Activated B cell treated with CpG ODN at 0.5 μM for 24 hours (primary cell): ENCODE results near the gene FAM114A1. TPM values are rescaled to one million over a fixed set of nuclear protein-coding genes. Genes with fewer than 3 reads are reported as not detected.

ENCODE experiments used
- ATAC-seq: fragments of 200-7000 bp; cut with Tn5 transposase; one replicate; pipeline ENCODE4 v1.10.0; 2021; ENCODE audit warnings: low read depth, mild to moderate bottlenecking, moderate library complexity
- CTCF ChIA-PET: fragments of 350-600 bp; sonication (Branson Sonifier 250); formaldehyde crosslinking; loops from one replicate; lab custom pipeline; 2021; ENCODE audit warnings: antibody characterized with exemption; lab: Charles Lee
- POLR2A ChIA-PET: fragments of 350-600 bp; sonication (Branson Sonifier 250); formaldehyde crosslinking; loops from one replicate; lab custom pipeline; 2021; ENCODE audit warnings: antibody characterized with exemption; lab: Charles Lee
- DNase-seq: peaks from one replicate; pipeline ENCODE4 v3.0.0; 2022
- H3K27ac Mint-ChIP-seq: one replicate; pipeline ENCODE4 v1.8.0; 2020; ENCODE audit warnings: mixed read lengths
- H3K27me3 Mint-ChIP-seq: one replicate; pipeline ENCODE4 v1.8.0; 2021; ENCODE audit warnings: mixed read lengths
- H3K36me3 Mint-ChIP-seq: one replicate; pipeline ENCODE4 v1.8.0; 2021; ENCODE audit warnings: low read depth, mixed read lengths
- H3K4me1 Mint-ChIP-seq: one replicate; pipeline ENCODE4 v1.8.0; 2021; ENCODE audit warnings: mixed read lengths
- H3K4me3 Mint-ChIP-seq: one replicate; pipeline ENCODE4 v1.8.0; 2020; ENCODE audit warnings: mild to moderate bottlenecking, mixed read lengths
- H3K9me3 Mint-ChIP-seq: one replicate; pipeline ENCODE4 v1.8.0; 2020; ENCODE audit warnings: mixed read lengths
- CTCF ChIP-seq: fragments of 200-600 bp; IDR thresholded peaks from one replicate; pipeline ENCODE4 v1.8.0; 2022; ENCODE audit warnings: antibody characterized with exemption, mild to moderate bottlenecking
- intact Hi-C: fragments of 100-400 bp; cut with micrococcal nuclease; formaldehyde crosslinking; loops from one replicate; pipeline ENCODE4 v1.15.1; 2024
- total RNA-seq: library from RNA; stranded (reverse); gene quantifications from 2 replicates; pipeline ENCODE4 v1.2.3, GENCODE V29; 2022

The FAM114A1 gene
- total RNA-seq, 1 donor from 2014 or later: 3.3 TPM

GRCh38 chr4:38952017-38952416 is 84.4 kb downstream of the FAM114A1 start:
- POLR2A ChIA-PET: no interaction called here
- no peaks in the 10 kb centered on the region for H3K27me3 Mint-ChIP-seq
- ATAC-seq (no peak), DNase-seq (no peak)
- CTCF ChIA-PET: no interaction called here
- no peaks in the 10 kb centered on the region for H3K36me3 Mint-ChIP-seq
- intact Hi-C loops: no loop called here
- TF ChIP-seq CTCF: no peak
- no peaks in the 10 kb centered on the region for H3K9me3 Mint-ChIP-seq
- H3K4me1 Mint-ChIP-seq: peaks cover 4% of the 10 kb centered on the region
- H3K27ac Mint-ChIP-seq: no peak overlapping the region
- H3K4me3 Mint-ChIP-seq: no peak overlapping the region

DNA sequence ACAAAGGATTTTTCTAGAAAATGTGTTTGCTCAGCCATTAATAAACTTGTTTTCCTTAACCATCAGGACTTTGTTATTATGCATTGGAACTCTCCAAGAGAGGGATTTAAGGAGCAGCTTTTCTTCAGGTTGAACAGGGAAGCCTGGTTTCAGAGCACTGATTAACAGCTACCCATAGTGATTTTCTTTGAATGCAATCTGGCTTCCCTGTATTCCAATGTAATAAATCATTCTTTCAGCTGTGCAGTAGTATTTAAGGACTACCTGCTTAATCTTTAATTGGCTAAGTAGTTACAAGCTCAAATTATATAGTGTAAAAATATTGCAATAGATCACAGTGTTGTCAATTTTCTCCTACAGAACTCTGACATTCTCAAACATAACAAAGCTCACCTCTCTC is 87.1 kb downstream of the FAM114A1 start:
- TF ChIP-seq CTCF: no peak
- Mint-ChIP-seq H3K36me3 (no peaks in the 10 kb centered on the region), H3K4me1 (peaks cover 8% of the 10 kb centered on the region), H3K4me3 (no peak overlapping the region), H3K27ac (no peak overlapping the region), H3K9me3 (no peaks in the 10 kb centered on the region), H3K27me3 (no peaks in the 10 kb centered on the region)
- no peak for ATAC-seq
- intact Hi-C loops: no loop called here
- CTCF ChIA-PET: no interaction called here
- DNase-seq: no peak
- POLR2A ChIA-PET: no interaction called here

DNA sequence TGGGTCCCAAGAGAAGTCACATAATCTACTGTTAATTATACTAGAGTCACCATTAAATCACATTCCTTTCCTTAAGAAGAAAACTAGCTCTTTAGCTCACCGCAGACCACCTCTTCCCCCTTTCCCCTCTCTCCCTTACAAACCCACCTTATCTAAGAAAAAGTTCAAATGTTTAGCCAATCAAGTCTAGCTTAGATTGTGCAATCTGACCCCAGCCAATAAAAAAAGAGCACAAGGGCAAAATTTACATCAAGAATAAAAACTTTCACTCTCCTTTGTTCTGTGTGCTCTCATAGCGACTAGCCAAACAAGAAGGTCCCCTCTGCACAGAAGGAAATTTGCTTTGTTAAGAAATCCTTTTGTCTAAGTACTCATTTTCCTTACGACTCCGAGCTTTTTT is 88.4 kb downstream of the FAM114A1 start:
- no peak overlapping the region for H3K4me3 Mint-ChIP-seq
- TF ChIP-seq CTCF: no peak
- H3K4me1 Mint-ChIP-seq: peaks cover 8% of the 10 kb centered on the region
- no peaks in the 10 kb centered on the region for H3K36me3 Mint-ChIP-seq
- ATAC-seq: no peak
- no peak overlapping the region for H3K27ac Mint-ChIP-seq
- no peaks in the 10 kb centered on the region for H3K9me3 Mint-ChIP-seq
- intact Hi-C loops: no loop called here
- H3K27me3 Mint-ChIP-seq: no peaks in the 10 kb centered on the region
- DNase-seq: no peak
- ChIA-PET CTCF (no interaction called here), POLR2A (no interaction called here)

DNA sequence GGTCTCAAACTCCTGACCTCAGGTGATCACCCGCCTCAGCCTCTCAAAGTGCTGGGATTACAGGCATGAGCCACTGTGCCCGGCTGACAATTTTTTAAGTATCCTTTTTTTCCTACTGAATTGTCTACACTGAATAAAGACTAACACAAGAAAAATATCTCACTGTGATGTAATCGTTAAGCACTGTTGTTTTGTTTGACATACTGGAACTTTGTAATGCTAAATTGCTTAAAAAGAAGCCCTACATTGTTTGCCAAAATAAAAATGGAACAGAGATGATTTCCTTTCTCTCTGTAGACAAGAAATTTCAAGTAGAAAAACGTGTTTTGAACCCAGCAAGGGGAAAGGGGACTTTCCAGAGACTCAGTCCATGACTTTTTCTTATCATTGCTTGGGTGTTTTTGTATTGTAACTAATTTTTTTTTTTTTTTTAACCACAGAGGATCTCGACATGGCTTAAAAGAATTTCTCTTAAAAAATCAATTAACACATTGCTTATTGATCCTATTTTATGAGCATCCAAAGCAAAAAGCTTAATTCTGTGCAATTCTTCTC is 89.7 kb downstream of the FAM114A1 start:
- Mint-ChIP-seq H3K27ac (no peak overlapping the region), H3K4me1 (peaks cover 8% of the 10 kb centered on the region)
- POLR2A ChIA-PET: no interaction called here

DNA sequence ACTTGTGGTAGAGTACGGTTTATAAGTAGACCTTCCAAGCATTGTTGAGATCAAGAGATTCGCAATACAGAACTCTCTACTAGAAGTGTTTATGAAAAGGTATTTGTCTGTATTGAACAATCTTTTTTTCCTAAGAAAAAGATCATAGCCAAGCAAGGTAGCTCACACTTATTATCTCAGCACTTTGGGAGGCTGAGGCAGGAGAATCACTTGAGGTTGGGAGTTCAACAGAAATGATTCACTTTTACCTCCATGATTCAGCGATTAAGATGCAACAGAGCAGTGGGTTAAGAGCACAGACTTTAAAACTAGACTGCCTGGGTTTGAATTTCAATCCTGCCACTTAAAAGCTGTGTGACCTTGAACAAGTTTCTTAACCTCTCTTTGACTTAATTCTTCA is 90.3 kb downstream of the FAM114A1 start:
- Mint-ChIP-seq H3K27me3 (no peaks in the 10 kb centered on the region), H3K4me3 (no peak overlapping the region), H3K4me1 (peaks cover 8% of the 10 kb centered on the region), H3K27ac (no peak overlapping the region), H3K36me3 (no peaks in the 10 kb centered on the region), H3K9me3 (peaks cover 8% of the 10 kb centered on the region)
- ChIA-PET CTCF (no interaction called here), POLR2A (no interaction called here)
- DNase-seq (no peak), ATAC-seq (no peak)
- intact Hi-C loops: no loop called here
- TF ChIP-seq CTCF: no peak

More for the DNA sequence above, 89.7 kb downstream of the FAM114A1 start:
- Mint-ChIP-seq H3K4me3 (no peak overlapping the region), H3K9me3 (peaks cover 8% of the 10 kb centered on the region), H3K36me3 (no peaks in the 10 kb centered on the region), H3K27me3 (no peaks in the 10 kb centered on the region)
- CTCF ChIA-PET: no interaction called here
- intact Hi-C loops: no loop called here
- TF ChIP-seq CTCF: no peak
- no peak for ATAC-seq
- no peak for DNase-seq
